GM12892 (cell line): Measurements from ENCODE around the gene GNB1.

Source experiments
- DNase-seq: peaks from one replicate; pipeline ENCODE4 v3.0.0; 2011; ENCODE audit not compliant: insufficient read length
- FAIRE-seq: peaks from 2 replicates; lab custom pipeline; 2011; peaks lifted over from hg19 to GRCh38; lab: Jason Lieb, UNC
- POLR2A ChIP-seq: IDR thresholded peaks from 2 replicates; pipeline ENCODE4 v1.6.1; 2011; ENCODE audit warnings: low read depth, low read length, control low read depth
- POLR2AphosphoS5 ChIP-seq: IDR thresholded peaks from 2 replicates; pipeline ENCODE4 v1.6.1; 2011; ENCODE audit warnings: low read depth, low read length, control low read depth
- TAF1 ChIP-seq: IDR thresholded peaks from 2 replicates; pipeline ENCODE4 v1.6.1; 2011; ENCODE audit warnings: low read depth, mild to moderate bottlenecking, control low read depth, low read length, borderline replicate concordance

Gene GNB1

DNA sequence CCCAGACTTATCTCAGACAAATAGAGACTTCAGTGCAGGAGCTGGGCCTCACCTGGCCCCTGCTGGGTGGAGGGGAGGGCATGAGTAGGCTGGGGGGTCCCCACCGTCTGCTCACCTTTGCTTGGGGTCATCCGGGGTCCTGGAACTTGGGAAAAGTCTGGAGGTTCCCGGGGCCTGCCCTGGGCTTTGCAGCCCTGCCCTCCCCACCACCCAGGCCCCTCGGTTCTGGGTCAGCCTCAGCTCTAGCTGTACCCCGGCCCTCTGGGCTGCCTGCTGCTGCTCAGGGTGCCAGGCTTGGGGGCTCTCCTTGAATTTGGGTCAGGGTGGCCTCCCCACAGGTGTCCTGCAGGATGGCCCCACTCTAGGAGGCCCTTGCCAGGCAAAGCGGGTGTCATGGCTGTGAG is 30.6 kb upstream of the GNB1 start:
- DNase-seq (no peak), FAIRE-seq (no peak)

DNA sequence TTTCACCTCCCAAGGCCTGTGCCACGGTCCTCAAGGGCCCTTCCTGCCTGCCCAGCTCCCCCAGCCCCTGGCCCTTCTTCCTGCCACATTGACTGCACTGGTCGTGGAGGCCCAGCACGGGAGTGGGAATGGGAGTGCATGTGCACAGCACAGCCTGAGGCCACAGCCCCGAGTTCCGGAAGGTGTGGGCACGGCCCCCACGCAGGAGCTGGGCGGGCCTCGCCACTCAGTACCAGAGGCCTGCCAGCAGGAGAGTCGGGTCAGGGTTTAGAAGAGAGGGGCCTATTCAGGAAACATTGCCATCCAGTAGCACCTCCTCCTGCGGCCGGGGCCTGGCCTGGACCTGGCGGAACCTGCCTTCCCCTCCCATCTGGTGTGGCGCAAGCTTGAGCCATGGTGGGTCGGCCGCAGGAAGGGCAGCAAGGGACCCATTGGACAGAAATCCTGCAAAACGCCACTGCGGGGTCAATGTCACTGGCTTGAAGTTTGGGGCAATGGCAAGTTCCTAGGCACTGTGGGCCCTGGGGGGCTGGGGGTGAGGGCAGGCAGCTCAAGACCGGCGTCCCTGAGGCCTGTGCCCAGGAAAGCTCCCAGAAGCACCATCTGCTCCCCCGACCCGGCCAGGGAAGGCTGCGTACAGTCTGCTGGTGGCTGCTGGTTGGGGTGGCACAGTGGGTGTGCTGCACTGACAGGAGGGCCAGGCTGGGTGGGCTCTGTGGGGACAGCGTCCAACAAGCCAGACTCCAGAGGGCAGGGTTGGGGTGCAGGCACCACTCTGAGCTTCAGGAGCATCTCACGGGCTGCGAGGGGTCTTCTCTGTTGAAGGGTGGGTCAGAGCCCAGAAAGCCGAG is 29.9 kb upstream of the GNB1 start:
- TF ChIP-seq POLR2A (no peak), POLR2AphosphoS5 (no peak), TAF1 (no peak)
- no peak for FAIRE-seq
- DNase-seq = no peak

More for the DNA sequence above, 30.6 kb upstream of the GNB1 start:
- TF ChIP-seq TAF1 (no peak), POLR2A (no peak), POLR2AphosphoS5 (no peak)

DNA sequence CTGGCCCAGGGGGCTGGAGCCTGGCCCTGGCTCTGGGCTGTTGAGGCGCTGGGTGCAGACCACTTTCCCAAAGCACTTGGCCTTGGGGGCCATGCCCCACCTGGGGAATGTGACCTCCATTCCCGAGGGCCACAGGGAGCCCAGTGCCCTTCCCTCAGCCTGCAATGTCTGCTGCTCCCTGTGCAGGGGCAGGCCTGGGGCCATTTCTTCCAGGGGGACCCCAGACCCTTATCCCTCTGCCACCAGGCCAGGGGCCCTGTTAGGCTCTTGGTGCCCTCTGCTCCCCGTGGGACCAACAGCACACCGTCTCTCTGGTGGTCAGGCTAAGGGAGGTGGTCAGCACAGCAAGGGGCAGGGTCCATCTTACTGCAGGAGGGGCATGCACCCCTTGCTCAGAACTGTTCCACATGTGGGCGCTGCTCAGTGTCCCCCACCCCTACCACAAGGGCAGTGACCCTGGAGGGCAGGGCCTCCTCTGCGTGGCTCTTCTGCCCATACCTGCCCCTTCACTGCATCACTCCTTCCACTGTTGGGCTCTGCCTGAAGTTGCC is 29.2 kb upstream of the GNB1 start:
- DNase-seq (no peak), FAIRE-seq (no peak)
- TF ChIP-seq POLR2AphosphoS5 (no peak), TAF1 (no peak), POLR2A (no peak)

DNA sequence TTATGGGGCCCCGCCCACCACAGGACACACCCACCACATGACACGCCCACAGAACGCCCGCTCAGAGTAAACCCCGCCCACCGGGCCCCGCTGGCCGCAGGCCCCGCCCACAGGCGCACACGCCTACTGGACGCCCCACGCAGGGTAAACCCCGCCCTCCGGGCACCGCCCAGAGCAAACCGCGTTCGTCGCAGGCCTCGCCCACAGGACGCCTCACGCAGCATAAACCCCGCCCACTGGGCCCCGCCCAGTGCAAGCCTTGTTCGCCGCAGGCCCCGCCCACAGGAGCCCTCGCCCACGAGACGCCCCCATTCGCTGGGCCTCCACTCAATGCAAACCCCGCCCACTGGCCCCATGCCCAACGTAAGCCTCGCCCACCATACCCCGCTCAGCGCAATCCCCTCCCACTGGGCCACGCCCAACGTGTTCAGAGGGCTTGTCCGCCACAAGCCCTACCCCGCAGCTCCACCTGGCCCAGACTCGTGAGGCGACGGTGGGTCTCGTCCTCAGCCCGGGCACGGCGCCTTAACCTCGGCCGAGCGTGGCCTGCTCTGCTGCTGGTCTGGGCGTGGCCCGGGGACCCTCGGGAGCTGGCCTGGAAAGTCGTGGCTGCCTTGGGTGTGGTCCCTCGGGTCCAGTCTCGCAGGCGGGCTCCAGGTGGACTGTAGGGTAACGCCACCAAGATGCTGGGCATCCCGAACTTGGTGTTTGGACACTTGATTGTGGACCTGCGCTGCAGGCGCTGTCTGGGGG is 28.6 kb upstream of the GNB1 start:
- DNase-seq (peak; percentile 100), FAIRE-seq (peak; percentile 99)
- no peak for TF ChIP-seq TAF1

DNA sequence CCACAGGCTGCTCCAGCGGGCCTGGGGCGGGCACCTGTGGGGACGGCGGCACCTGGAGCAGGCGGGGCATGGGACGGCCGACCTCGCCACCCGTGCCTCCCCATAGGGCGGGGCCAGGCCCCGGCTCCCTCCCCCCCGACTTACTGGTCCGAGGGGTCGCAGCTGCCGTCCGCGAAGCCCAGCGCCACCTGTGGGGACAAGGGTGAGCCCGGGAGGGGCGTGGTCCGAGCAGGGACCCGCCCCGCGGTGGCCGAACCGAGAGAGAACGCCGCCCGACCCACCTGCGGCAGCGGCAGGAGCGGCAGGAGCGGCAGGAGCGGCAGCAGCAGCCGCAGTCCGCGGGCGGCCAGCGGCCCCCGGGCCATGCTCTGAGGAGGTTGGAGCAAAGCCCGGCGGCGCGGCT is 28.0 kb upstream of the GNB1 start, which contains the start of gene TMEM52:
TSS of gene TMEM52 (minus strand) at position 379 of the 403 bp plus-strand sequence. CDS start at position 365, 14 bp downstream.
- no peak for DNase-seq
- TF ChIP-seq TAF1 (no peak), POLR2AphosphoS5 (no peak), POLR2A (no peak)
- no peak for FAIRE-seq

DNA sequence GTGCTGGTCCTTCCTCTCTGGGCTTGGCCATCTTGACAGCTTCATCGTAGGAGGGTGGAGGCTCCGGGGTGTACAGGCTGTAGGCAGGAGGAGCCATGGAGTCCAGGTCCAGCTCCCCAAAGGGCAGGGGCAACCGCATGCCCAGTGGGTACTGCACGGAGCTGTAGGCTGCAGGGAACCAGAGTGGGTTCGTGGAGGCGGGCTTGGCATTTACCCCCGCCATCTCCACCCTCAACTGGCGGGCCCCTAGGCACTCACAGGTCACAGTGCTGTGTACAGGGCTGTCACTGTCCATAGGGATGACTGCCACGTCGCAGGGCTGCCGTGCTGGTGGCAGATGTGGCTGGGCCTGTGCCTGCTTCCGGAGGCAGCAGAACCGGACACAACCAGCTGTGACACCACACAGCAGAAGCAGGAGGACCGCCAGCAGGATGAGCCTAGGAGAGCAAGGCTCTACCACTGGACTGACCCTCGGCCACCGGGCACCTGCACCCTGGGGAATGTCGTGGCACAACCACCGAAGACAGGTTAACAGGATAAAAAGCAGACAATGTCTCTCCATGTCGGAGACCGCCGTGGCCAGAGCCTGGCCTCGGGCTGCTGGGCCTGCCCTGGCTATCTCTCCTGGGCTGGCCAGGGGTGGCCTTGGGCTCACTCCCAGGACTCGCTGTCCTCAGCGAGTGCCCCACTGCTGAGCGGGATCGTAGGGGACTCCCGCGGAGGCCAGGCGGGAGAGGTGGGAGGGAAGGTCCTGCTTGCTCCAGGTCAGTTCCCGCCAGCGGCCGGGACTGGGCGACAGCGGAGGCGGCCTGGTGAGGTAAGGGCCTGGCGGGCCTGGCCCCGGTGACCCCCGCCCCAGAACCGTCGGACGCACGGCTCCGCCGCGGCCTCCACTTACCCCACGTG is 27.4 kb upstream of the GNB1 start:
- DNase-seq (no peak), FAIRE-seq (no peak)
- no peak for TF ChIP-seq TAF1
- no peak for TF ChIP-seq POLR2A
- TF ChIP-seq POLR2AphosphoS5 = no peak

DNA sequence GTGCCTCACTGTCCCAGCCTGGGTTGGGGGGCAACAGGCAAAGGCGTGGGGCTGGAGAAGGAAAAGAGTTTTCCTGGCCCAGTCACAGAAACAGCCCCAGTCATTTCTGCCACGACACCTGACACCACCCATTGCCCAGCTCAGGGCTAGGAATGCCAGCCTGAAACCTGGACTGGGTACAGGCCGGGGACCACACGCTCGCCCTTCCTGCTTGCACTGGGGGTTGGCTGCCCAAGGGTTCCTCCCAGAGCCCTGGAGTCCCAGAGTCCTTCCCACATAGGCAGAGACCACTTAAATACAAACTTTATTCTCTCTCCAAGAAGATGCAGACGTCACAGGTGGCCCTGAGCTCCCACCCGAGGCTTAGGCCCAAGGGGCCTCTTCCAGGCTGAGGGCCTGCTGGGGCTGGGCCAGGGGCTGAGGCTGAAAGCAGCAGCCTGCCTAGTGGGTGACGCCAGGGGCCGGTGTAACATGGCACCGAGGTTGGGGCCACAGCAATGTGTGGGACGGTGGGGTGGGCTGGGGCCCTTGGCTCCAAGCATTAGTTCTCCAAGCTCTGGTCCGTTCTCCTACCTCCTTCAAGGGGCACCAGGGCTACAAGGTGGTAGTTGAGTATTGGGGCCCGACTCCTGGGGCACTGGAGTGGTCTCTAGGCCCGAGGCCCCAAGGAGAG is 26.6 kb upstream of the GNB1 start:
- DNase-seq (no peak), FAIRE-seq (no peak)
- TF ChIP-seq TAF1 = no peak
- TF ChIP-seq POLR2A = no peak
- no peak for TF ChIP-seq POLR2AphosphoS5

DNA sequence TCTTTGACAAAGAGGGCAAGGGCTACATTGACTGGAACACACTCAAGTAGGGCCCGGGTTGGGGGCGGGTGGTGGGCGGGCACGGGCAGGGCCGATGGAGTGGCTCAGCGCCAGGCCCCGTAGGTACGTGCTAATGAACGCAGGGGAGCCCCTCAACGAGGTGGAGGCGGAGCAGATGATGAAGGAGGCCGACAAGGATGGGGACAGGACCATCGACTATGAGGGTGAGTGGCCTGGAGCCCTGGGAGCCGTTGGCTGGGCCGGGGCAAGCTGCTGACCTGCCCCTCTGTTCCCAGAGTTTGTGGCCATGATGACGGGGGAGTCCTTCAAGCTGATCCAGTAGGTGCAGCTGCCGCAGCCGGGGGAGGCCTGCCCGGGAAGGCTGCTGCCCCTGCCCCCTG is 26.0 kb upstream of the GNB1 start:
- no peak for DNase-seq
- no peak for FAIRE-seq
- no peak for TF ChIP-seq POLR2AphosphoS5
- TF ChIP-seq POLR2A = no peak
- no peak for TF ChIP-seq TAF1

DNA sequence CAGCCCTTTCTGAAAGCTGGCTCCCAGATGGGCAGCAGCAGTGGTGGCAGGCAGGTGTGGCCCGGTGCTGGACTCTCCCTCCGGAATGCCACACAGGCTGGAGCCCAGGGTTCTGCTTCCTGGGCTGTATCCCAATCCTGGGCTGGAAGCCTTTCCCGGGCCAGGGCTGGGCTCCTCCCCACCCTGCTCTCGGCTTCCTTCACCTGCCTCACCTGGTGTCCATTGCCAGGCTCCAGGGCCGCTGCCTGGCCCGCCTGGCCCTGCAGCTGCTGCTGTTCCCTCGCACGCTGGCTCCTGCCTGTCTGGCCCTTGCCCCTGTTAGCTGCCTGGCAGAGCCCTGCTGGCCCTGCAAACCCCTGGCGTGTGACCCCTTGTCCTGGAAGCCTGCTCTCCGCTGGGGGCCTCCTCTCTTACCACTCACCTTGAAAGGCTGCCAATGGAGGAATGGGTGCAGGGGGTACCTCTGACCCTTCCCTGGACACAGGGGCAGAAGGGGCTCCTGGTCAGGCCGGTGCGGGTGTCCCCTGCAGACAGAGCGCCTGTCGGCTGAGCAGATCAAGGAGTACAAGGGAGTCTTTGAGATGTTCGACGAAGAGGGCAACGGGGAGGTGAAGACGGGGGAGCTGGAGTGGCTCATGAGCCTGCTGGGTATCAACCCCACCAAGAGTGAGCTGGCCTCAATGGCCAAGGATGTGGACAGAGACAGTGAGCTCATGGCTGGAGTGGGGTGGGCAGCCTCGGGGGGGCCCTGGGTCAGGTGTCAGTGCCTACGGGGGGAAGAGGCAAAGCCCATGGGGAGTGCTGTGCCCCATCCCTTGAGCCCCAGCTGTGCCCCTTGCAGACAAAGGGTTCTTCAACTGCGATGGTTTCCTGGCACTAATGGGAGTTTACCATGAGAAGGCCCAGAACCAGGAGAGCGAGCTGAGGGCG is 25.3 kb upstream of the GNB1 start:
- no peak for TF ChIP-seq POLR2A
- TF ChIP-seq POLR2AphosphoS5 = no peak
- TF ChIP-seq TAF1 = no peak
- no peak for FAIRE-seq
- no peak for DNase-seq
